Measurements from ENCODE around the gene MACROD2.
"Not testable (repeated sequence)": the region's sequence is repeated elsewhere in the genome, so short reads cannot be mapped to it uniquely, and the experiment has no call there.

MACROD2 gene

DNA sequence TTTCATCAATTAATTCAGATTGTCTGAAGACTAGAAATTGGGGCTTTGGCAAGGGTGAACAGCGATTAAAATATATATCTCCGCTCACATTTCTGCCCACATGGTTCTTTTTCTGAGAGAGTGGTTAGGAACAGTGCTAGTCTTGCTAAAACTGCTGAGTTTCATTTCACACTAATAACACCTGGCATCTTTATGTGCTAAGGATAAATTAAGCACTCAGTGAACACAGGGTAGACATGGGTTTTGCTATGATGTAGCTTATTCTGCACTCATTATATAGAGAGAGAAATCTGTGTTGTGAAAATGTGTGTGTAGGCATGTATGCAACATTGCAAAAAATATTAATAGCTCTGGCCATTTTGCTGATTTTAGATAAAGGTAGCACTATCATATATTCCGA, 965.5 kb downstream of the MACROD2 start:
- in situ Hi-C loops (cut with HindIII; ENCODE audit: low sequenced_read_pairs), result no loop called here

GRCh38 chr20:14963262-14963663, 967.9 kb downstream of the MACROD2 start:
- in situ Hi-C loops (cut with HindIII; ENCODE audit: low sequenced_read_pairs), result no loop called here

- in situ Hi-C loops (cut with HindIII; ENCODE audit: low sequenced_read_pairs), result no loop called here
These were observed 970.9 kb downstream of the MACROD2 start for GRCh38 chr20:14966203-14966602.

DNA sequence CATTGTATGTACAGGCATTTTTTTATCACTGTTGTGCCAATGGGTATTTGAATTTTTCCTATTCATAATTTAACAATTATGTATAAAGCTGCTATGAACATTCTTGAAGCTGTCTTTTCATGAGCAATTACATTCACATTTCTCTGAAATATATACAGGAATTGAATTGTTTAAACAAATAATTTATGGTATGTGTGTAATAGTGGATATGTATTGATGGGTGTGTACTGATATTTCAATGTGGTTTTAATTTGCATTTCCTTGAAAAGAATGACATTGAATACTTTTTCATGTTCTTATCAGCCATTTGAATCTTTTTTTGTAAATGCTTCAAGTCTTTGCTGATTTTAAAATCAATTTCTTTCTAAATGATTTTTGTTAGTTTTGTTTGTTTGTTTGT, 971.5 kb downstream of the MACROD2 start:
- in situ Hi-C loops (cut with HindIII; ENCODE audit: low sequenced_read_pairs), result no loop called here

DNA sequence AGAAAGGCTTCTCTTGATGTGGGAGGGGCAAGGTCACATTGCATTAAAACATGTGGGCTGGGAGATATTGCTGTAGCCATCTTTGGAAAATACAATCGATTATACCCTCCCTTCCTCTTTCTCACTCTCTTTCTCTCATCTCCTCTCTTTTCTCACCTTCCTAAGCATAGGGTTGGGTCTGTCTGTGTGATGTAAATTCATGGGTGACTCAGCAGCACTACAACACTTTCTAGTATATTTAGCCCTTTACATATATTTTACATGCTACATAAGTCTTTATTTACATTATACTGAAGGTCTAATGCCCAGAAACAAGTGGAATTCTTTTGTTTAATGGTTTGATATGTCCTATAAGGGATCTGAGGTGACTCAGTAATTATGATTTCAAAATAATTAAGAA, 976.9 kb downstream of the MACROD2 start:
- in situ Hi-C loops (cut with HindIII; ENCODE audit: low sequenced_read_pairs), result no loop called here

GRCh38 chr20:14972690-14973089, 977.4 kb downstream of the MACROD2 start:
- in situ Hi-C loops (cut with HindIII; ENCODE audit: low sequenced_read_pairs), result no loop called here

- in situ Hi-C loops (cut with HindIII; ENCODE audit: low sequenced_read_pairs), result no loop called here
These were observed 984.2 kb downstream of the MACROD2 start for GRCh38 chr20:14979453-14979986.

DNA sequence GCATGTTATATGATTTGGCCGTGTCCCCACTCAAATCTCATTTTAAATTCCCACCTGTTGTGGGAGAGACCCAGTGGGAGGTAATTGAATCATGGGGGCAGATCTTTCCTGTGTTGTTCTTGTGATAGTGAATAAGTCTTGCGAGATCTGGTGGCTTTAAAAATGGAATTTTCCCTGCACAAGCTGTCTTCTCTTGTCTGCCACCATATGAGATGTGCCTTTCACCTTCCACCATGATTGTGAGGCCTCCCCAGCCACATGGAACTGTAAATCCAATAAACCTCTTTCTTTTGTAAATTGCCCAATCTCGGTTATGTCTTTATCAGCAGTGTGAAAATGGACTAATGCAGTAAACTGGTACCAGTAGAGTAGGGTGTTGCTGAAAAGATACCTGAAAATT, 986.2 kb downstream of the MACROD2 start:
- in situ Hi-C loops (cut with HindIII; ENCODE audit: low sequenced_read_pairs), result not testable (repeated sequence)

DNA sequence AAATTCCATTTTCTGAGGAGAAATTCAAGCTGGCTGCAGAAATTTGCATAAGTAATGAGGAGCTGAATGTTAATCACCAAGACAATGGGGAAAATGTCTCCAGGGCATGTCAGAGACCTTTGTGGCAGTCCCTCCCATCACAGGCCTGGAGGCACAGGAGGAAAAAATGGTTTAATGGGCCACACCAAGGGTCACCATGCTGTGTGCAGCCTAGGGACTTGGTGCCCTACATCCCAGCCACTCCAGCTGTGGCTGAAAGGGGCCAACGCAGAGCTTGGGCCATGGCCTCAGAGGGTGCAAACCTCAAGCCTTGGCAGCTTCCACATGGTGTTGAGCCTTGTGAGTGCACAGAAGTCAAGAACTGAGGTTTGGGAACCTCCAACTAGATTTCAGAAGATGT, 987.0 kb downstream of the MACROD2 start:
- in situ Hi-C loops (cut with HindIII; ENCODE audit: low sequenced_read_pairs), result not testable (repeated sequence)

GRCh38 chr20:14984305-14984704, 989.0 kb downstream of the MACROD2 start:
- in situ Hi-C loops (cut with HindIII; ENCODE audit: low sequenced_read_pairs), result no loop called here

GRCh38 chr20:14984768-14985622, 989.7 kb downstream of the MACROD2 start:
- in situ Hi-C loops (cut with HindIII; ENCODE audit: low sequenced_read_pairs), result no loop called here

GRCh38 chr20:14986026-14986655, 990.8 kb downstream of the MACROD2 start:
- in situ Hi-C loops (cut with HindIII; ENCODE audit: low sequenced_read_pairs), result no loop called here

DNA sequence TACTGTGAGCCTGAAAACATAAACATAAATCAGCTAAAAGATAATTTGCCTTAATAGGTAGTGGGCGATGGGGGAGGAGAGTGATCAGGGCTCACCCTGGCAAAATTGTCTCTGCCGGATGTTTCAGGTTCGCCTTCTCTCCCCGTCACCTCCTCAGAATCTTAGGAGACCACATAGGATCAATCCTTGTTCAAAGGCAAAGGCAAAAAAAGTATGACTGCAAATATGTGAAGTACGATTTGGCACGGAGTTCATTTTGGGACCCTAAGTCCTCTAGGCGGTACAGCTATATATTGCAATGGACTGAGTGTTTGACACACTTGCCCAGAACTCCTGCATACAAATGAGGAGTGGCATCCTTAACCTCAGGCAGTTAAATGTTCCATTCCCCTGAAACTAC, 991.3 kb downstream of the MACROD2 start:
- in situ Hi-C loops (cut with HindIII; ENCODE audit: low sequenced_read_pairs), result no loop called here

- in situ Hi-C loops (cut with HindIII; ENCODE audit: low sequenced_read_pairs), result no loop called here
These were observed 994.4 kb downstream of the MACROD2 start for GRCh38 chr20:14989535-14990290.

DNA sequence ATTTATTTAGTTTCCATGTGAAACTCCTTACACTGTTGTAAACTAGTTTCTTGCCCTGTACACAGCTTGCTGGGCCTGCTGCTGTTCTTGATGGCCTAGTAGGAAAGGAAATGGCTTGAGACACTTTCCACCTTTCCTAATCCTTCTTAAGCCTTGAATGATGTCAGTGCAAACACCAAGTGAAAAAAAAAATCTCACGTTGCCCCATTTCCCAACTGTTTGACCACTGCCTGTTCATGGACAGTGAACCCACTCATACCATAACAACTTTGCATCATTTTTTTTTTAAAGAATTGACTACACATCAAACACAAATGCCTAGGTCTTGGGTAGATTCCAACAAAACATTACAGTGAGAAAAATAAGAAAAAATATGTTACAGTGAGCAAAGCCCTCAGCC, 995.7 kb downstream of the MACROD2 start:
- in situ Hi-C loops (cut with HindIII; ENCODE audit: low sequenced_read_pairs), result no loop called here

GRCh38 chr20:14992153-14992552, 996.8 kb downstream of the MACROD2 start:
- in situ Hi-C loops (cut with HindIII; ENCODE audit: low sequenced_read_pairs), result no loop called here

DNA sequence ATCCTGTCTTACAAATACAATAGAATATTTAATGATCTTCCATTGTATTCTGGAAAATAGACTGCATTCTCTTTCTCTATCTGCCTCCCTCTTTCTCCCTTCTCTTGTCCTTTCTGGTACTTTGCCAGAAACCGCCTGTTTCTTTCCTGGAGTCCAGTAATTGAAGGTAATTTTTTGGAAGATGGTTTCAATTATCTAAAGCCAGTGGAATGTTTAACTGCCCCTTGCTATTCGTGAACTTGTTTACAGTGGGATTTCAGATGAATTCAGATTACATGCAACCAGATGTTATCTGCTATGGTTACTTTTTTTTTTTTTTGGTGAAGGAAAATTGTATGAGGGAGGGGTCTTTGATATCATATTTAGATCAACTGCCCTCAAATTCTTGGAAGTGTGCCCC, 997.6 kb downstream of the MACROD2 start:
- in situ Hi-C loops (cut with HindIII; ENCODE audit: low sequenced_read_pairs), result no loop called here

DNA sequence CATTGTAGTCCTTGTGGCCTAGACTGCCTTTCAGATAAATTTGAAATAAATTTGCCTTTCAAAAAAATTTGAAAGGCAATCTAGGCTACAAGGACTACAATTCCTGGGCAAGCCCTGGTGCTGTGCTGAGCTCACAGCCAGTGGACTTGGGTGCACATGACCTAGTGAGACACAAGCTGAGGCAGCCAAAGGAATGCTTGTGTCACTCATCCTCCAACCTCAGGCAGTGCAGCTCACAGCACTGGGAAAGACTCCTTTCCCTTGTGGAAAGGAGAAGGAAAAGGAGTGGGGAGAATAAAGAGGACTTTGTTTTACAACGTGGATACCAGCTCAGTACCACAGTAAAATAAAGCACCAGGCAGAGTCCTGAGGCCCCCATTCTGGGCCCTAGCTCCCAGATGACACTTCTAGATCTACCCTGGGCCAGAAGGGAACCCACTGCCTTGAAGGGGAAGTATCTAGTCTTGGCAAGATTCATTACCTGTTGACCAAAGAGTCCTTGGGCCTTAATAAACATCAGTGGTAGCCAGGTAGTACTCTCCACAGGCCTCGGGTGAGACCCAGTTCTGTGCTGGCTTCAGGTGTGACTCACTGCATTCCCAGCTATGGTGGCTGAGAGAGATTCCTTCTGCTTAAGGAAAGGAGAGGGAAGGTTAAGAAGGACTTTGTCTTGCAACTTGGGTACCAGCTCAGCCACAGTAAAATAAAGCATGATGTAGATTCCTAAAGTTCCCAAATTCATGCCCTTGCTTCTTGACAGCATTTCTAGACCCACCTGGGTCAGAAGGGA, 1001.8 kb downstream of the MACROD2 start:
- in situ Hi-C loops (cut with HindIII; ENCODE audit: low sequenced_read_pairs), result no loop called here

DNA sequence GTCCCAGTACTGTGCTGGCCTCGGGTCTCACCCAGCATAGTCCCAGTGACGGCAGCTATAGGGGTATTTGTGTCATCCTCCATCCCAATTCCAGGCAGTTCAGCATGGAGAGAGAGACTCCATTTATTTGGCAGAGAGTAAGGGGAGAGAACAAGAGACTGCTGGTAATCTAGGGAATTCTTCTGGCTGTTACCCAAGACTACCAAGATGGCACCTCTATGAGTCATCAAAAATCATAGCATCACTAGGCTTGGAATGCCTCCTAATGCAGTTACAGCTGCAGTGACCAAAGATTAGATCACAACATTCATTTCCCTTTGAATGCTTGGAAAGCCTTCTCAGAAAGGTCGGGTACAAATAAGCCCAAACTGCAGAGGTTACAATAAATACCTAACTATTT, 1002.5 kb downstream of the MACROD2 start:
- in situ Hi-C loops (cut with HindIII; ENCODE audit: low sequenced_read_pairs), result no loop called here

GRCh38 chr20:15005300-15005986, 1010.1 kb downstream of the MACROD2 start:
- in situ Hi-C loops (cut with HindIII; ENCODE audit: low sequenced_read_pairs), result no loop called here
